ENCODE measurements around the gene ROBO2.
A peak's percentile ranks its signal among the peaks of the same experiment; 100 is the strongest.
"Not testable (repeated sequence)": the region's sequence is repeated elsewhere in the genome, so short reads cannot be mapped to it uniquely, and the experiment has no call there.

ROBO2 gene

GRCh38 chr3:77348244-77348855, 308.5 kb downstream of the ROBO2 start:
- FAIRE-seq, result no peak

- no peak for FAIRE-seq
Observed at GRCh38 chr3:77354958-77355357, 315.1 kb downstream of the ROBO2 start.

DNA sequence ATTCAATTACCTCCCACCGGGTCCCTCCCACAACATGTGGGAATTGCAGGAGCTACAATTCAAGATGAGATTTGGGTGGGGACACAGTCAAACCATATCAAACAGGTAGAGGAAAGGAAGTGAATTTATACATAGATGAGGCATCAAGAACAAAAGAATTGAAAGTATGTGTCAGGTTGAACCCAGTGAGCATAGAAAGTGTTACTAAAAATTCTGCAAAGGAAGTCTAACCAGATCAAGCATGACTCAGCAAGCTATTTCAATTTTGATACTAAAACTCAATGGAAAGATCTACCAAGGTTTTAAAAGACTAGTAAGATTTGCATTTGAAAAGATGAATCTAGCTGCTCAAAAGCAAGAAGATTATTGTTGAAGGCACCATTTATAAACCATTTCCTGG, 323.0 kb downstream of the ROBO2 start:
- FAIRE-seq, result no peak

GRCh38 chr3:77365152-77365551, 325.3 kb downstream of the ROBO2 start:
- FAIRE-seq, result no peak

DNA sequence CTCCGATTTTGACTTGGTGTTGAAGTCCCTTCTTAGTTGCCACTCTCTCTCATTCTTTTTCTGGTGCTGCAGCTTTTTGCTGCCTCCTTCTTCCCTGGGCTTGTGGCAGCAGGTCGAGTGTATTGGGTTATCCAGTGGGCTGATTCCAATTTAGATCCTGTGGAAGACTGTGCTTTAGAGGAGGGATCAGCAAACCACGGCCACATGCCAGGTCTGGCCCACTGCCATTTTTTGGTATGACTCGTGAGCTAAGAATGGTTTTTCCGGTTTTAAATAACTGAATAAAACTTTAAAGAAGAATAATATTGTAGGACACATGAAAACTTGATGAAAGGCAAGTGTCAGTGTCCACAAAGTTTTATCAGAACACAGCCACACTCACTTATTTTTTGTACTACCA, 330.5 kb downstream of the ROBO2 start:
- FAIRE-seq, result no peak

DNA sequence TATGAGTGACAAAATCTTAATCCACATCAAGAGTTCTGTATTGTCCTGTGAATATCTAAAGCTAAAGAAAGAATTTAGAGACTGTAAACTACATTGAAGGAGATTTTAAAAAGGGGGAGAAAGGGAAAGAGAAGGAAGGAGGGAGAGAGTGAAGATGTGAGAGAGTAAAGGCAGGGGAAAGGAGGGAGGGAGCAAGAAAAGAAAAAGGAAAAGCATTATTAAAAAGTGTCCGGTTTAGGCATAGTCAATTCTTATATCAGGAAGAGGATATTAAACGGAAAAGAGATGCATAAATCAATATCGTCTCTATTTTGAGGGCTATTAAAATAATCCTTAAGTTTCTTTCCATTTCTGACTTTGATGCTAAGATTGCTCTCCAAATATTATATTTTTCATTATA, 332.1 kb downstream of the ROBO2 start:
- no peak for FAIRE-seq

GRCh38 chr3:77372634-77373346, 332.9 kb downstream of the ROBO2 start:
- peak; percentile 51 for FAIRE-seq

- no peak for FAIRE-seq
Observed at GRCh38 chr3:77373619-77374018, 333.7 kb downstream of the ROBO2 start.

GRCh38 chr3:77376511-77376910, 336.6 kb downstream of the ROBO2 start:
- no peak for FAIRE-seq

- no peak for FAIRE-seq
Observed at GRCh38 chr3:77377717-77378116, 337.8 kb downstream of the ROBO2 start.

DNA sequence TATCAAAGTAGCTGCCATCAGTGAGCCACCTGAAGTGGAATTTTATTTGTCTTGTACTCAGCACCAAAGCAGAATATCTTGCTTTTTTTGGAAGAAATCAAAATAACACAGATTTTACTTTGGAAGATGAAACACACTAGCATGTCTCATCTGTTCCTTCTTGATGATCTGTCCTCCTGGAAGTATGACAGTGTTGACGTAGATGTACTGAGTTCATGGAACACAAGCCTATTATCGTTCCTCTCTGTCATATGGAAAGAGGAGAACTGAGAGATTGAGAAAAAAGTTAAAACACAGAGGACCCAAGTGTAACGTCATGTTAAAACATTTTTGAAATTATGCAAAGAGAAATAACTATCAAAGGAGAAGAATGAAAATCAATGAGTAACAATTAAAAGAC, 340.2 kb downstream of the ROBO2 start:
- no peak for FAIRE-seq

GRCh38 chr3:77381431-77381830, 341.5 kb downstream of the ROBO2 start:
- FAIRE-seq, result no peak

GRCh38 chr3:77392181-77392580, 352.3 kb downstream of the ROBO2 start:
- no peak for FAIRE-seq

GRCh38 chr3:77394046-77394445, 354.1 kb downstream of the ROBO2 start:
- no peak for FAIRE-seq

- no peak for FAIRE-seq
Observed at GRCh38 chr3:77404871-77405270, 365.0 kb downstream of the ROBO2 start.

- peak; percentile 100 for FAIRE-seq
Observed at GRCh38 chr3:77407441-77407840, 367.5 kb downstream of the ROBO2 start.

DNA sequence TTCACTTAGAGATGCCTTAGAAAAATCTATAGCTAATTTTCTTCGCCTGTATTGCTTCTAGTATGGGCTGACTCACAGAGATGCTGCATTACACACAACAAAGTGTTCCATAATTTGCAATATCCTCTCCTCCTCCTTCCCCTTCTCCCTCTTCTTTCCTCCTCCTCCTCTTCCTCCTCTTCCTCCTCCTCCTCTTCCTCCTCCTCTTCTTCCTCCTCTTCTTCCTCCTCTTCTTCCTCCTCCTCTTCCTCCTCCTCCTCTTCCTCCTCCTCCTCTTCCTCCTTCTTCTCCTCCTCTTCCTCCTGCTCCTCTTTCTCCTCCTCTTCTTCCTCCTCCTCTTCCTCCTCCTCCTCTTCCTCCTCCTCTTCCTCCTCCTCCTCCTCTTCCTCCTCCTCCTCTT, 370.4 kb downstream of the ROBO2 start:
- not testable (repeated sequence) for FAIRE-seq

- peak; percentile 60 for FAIRE-seq
Observed at GRCh38 chr3:77411334-77411733, 371.4 kb downstream of the ROBO2 start.

GRCh38 chr3:77412021-77412438, 372.1 kb downstream of the ROBO2 start:
- FAIRE-seq, result no peak

DNA sequence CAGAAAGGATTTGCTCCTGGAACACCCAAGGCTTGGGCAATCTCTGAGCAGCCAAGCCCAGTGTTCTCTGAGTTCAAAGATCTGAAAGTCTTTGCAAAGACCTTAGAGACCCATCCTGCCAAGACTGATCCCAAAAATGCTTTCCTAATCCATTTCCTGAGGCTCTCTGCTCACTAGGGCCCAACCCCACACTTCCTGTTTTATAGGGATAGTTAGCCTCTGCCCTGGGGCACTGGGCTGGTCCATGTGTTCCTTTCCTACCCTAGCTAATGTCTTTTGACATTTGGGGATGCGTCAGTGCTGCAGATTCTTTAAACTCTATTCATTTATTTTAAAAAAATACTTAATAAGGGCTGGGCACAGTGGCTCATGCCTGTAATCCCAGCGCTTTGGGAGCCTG, 372.7 kb downstream of the ROBO2 start:
- no peak for FAIRE-seq

DNA sequence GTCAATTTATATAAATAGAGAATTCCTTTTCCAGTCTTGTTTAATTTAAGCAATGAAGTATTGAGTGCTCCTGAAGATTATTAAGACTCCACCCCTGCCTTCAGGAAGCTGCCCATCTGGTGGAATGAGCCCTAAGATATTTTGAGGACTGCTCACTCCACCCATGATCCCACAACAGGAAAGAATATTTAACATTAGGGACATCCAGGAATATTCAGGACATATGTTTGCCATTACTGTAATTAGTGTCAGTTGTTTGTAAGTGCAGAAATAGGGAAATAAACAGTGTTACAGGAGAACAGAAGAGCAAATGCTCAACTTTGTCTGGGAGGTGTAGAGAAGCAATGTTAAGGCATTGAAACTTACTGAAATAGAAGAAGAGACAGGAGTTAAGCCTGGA, 375.0 kb downstream of the ROBO2 start:
- no peak for FAIRE-seq

GRCh38 chr3:77420336-77420735, 380.4 kb downstream of the ROBO2 start:
- FAIRE-seq, result peak; percentile 90

DNA sequence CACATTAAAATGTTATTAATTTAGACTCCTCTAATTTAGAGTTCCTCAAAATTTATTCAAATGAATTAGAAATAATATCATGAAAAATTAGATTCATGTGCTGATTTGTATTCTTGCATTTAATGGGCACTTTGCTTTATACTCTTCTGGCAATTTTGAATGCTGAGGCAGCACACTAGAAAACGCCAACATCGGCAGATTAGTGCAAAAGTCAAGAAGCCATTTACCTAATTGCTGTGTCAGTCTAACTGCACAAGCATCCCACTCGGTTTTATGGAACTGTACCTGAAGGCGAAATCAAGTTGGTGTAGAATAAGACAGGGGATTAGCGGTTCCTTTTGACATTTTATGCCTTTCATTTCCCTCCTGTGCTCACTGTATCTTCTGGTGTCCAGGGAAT, 382.0 kb downstream of the ROBO2 start:
- peak; percentile 100 for FAIRE-seq

GRCh38 chr3:77426531-77426930, 386.6 kb downstream of the ROBO2 start:
- FAIRE-seq, result no peak

- FAIRE-seq, result peak; percentile 100
Observed at GRCh38 chr3:77427528-77427927, 387.6 kb downstream of the ROBO2 start.
